H1 (cell line): ENCODE data around the gene CDC42SE1.

Experiments used
- BCL11A ChIP-seq, 2 experiments: IDR thresholded peaks; one replicate each; pipeline ENCODE4 v1.6.1; 2011; ENCODE audit warnings: low read depth in 2 of 2, low read length in 2 of 2, mild to moderate bottlenecking in 2 of 2
- EZH2 ChIP-seq: fragments of 200-600 bp; sonication (generic); IDR thresholded peaks from 2 replicates; pipeline ENCODE4 v1.7.1; 2012; ENCODE audit warnings: low read depth, mild to moderate bottlenecking, moderate library complexity, low read length, inconsistent platforms; ENCODE audit not compliant: severe bottlenecking
- GTF2F1 ChIP-seq: IDR thresholded peaks from 2 replicates; pipeline ENCODE4 v1.6.1; 2012; ENCODE audit warnings: low read depth, low read length, improper control_type of control experiment, borderline replicate concordance
- JUN ChIP-seq: IDR thresholded peaks from 2 replicates; pipeline ENCODE4 v1.6.1; 2011; ENCODE audit warnings: low read depth, mild to moderate bottlenecking, improper control_type of control experiment, low read length
- POLR2A ChIP-seq, 2 experiments: IDR thresholded peaks; 1 replicate in 1 of 2; 2 replicates in 1 of 2; pipeline ENCODE4 v1.6.1; 2011; ENCODE audit warnings: low read depth in 2 of 2, low read length in 2 of 2, mild to moderate bottlenecking in 2 of 2; ENCODE audit errors: control extremely low read depth in 1 of 2
- RFX5 ChIP-seq: IDR thresholded peaks from 2 replicates; pipeline ENCODE4 v1.6.1; 2011; ENCODE audit warnings: low read depth, low read length, improper control_type of control experiment, borderline replicate concordance
- SIN3A ChIP-seq, 2 experiments: IDR thresholded peaks in 1 of 2; conservative IDR thresholded peaks in 1 of 2; 2 replicates each; pipeline ENCODE4 v1.6.1; 2011 to 2012; ENCODE audit warnings: low read length in 2 of 2, improper control_type of control experiment in 1 of 2, low read depth in 1 of 2, mild to moderate bottlenecking in 1 of 2
- SIX5 ChIP-seq: IDR thresholded peaks from 2 replicates; pipeline ENCODE4 v1.6.1; 2011; ENCODE audit warnings: mild to moderate bottlenecking, low read depth, low read length
- TAF1 ChIP-seq: IDR thresholded peaks from 2 replicates; pipeline ENCODE4 v1.6.1; 2011; ENCODE audit warnings: mild to moderate bottlenecking, low read depth, low read length
- TF ChIP-seq, protein P1 (sequence below), 3 experiments: IDR thresholded peaks; 1 replicate in 2 of 3; 2 replicates in 1 of 3; pipeline versions ENCODE4 v1.5.1 to v1.6.1; 2011; ENCODE audit warnings: low read length in 3 of 3, mild to moderate bottlenecking in 3 of 3, inconsistent platforms in 2 of 3, low read depth in 1 of 3, moderate library complexity in 1 of 3; ENCODE audit not compliant: insufficient read depth in 1 of 3; ENCODE audit errors: control extremely low read depth in 1 of 3
- TF ChIP-seq, protein P2 (sequence below): IDR thresholded peaks from 2 replicates; pipeline ENCODE4 v1.6.1; 2011; ENCODE audit warnings: low read length, improper control_type of control experiment
- TF ChIP-seq, protein P3 (sequence below): IDR thresholded peaks from 2 replicates; pipeline ENCODE4 v1.6.1; 2012; ENCODE audit warnings: inconsistent platforms

DNA sequence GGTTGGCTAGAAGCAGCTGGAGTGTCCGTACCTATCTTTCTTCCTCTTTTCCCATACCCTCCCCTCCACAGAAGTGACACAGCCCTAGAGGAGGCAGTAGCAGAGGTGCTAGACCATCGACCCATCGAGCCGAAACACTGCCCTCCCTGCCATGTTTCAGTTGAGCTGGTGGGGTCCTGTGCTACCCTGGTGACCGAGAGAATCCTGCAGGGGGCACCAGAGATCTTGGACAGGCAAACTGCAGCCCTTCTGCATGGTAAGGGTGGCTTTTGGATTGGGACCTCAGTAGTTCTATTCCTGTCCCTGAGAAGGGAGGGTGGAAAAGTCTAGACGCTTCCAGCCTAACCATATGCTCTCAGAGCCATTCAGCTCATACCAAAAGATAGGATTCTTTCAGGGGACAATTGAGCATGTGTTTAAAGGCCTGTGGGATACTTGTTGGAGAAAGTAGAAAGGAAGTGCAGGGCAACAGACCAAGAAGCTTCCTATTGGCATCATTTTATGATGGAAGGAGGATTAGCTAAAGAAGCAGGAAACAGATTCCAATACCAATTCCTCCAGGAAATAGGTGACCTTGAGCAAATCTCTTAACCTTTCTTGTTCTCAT, 34.8 kb downstream of the CDC42SE1 start:
- TF ChIP-seq TAF1, result 0 out of 2 replicates have a peak, but pooled peaks have one; percentile 18
- no peak for TF ChIP-seq BCL11A (IDR thresholded peaks at IDR 0.05; ENCODE audit: low read depth in 2 of 2, low read length in 2 of 2)
- TF ChIP-seq, protein P1, sequence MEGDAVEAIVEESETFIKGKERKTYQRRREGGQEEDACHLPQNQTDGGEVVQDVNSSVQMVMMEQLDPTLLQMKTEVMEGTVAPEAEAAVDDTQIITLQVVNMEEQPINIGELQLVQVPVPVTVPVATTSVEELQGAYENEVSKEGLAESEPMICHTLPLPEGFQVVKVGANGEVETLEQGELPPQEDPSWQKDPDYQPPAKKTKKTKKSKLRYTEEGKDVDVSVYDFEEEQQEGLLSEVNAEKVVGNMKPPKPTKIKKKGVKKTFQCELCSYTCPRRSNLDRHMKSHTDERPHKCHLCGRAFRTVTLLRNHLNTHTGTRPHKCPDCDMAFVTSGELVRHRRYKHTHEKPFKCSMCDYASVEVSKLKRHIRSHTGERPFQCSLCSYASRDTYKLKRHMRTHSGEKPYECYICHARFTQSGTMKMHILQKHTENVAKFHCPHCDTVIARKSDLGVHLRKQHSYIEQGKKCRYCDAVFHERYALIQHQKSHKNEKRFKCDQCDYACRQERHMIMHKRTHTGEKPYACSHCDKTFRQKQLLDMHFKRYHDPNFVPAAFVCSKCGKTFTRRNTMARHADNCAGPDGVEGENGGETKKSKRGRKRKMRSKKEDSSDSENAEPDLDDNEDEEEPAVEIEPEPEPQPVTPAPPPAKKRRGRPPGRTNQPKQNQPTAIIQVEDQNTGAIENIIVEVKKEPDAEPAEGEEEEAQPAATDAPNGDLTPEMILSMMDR (IDR thresholded peaks at IDR 0.05; ENCODE audit: control extremely low read depth in 1 of 3, insufficient read depth in 1 of 3, low read depth in 1 of 3, low read length in 3 of 3), result peak; percentile 87 to 95 (median 94)
- no peak for TF ChIP-seq POLR2A (IDR thresholded peaks at IDR 0.05; ENCODE audit: control extremely low read depth in 1 of 2, low read depth in 2 of 2, low read length in 2 of 2)
- TF ChIP-seq, protein P2, sequence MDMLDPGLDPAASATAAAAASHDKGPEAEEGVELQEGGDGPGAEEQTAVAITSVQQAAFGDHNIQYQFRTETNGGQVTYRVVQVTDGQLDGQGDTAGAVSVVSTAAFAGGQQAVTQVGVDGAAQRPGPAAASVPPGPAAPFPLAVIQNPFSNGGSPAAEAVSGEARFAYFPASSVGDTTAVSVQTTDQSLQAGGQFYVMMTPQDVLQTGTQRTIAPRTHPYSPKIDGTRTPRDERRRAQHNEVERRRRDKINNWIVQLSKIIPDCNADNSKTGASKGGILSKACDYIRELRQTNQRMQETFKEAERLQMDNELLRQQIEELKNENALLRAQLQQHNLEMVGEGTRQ, result no peak
- no peak for TF ChIP-seq EZH2
- no peak; a peak in 1 of 4 replicates for TF ChIP-seq SIN3A (conservative IDR thresholded peaks at IDR 0.05 in 1 of 2, IDR thresholded peaks at IDR 0.05 in 1 of 2; ENCODE audit: low read depth in 1 of 2, low read length in 2 of 2)
- TF ChIP-seq, protein P3, sequence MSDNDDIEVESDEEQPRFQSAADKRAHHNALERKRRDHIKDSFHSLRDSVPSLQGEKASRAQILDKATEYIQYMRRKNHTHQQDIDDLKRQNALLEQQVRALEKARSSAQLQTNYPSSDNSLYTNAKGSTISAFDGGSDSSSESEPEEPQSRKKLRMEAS, result peak; percentile 47; the same call in 1 of the 2 replicates
- TF ChIP-seq SIX5, result no peak
- no peak for TF ChIP-seq GTF2F1
- no peak for TF ChIP-seq RFX5
- no peak for TF ChIP-seq JUN
